G401 (cell line): ENCODE measurements around the gene PLA2G4F. TPM values are rescaled to one million over a fixed set of nuclear protein-coding genes. Genes with fewer than 3 reads are reported as not detected.

Experiments used
- DNase-seq: peaks from one replicate; pipeline ENCODE4 v3.0.0-alpha.2; 2015; ENCODE audit warnings: low spot score
- in situ Hi-C: cut with HindIII; loops from 2 replicates; pipeline ENCODE4 v1.10.0; 2016; ENCODE audit warnings: low sequenced_read_pairs, mixed read lengths
- total RNA-seq: library from RNA; depleted of rRNA; stranded (reverse); fragments of >200 nt; shearing (Covaris generic); gene quantifications from 2 replicates; pipeline ENCODE4 v1.2.3, GENCODE V29; 2014

The PLA2G4F gene
- total RNA-seq, 1 experiment from 2014 or later, result not detected

DNA sequence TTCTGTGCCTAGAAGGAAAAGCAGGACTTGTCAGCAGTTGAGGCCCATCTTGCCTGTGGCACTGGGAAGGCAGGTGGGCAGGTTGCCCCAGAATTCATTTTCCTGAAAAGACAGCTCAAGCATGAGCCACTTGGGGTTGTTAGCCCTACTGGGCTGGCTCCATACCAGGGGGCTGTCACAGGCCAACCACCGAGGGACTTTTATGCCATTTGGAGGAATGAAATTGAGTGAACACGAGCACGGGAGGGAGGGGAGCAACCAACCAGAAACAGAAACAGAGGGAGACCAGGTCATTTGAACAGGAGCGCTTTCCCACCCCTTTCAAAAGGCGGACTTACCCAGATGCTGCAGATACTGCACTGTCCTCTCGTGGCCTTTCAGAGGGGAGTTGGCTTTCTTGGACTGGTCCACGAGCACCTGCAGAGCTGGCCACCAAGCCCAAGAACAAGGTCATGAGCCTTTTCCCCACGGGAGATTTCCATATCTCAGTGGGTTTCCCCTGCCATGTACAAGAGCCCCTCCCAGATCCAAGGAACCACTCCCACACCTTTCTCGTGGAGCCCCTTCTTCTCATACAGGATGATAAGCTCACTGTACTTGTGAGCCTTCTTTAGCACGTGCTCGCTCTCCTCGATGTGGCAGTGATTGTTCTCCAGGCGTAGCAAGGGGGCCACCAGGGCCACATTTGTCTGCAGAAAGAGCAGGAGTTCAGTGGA is 9.9 kb upstream of the PLA2G4F start:
- no peak for DNase-seq
- in situ Hi-C loops, result no loop called here

DNA sequence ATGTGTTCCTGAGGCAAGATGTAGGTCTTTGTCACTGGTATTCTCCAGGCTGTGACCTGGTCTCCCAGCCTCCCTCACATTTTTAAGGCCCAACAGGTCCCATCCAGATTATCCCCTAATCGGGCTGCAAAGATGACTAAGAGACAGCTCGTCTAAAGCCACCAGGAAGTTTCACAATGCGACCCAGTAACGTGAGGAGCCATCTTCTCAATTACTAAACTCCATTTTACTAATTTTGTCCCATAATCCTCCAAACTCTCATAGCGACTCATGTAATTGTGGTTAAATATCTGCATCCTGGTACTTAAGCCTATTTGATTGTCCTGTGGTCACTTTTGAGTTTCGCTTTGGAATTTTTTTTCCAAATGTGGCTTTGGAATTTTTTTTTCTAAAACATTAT is 8.7 kb upstream of the PLA2G4F start:
- in situ Hi-C loops, result no loop called here

DNA sequence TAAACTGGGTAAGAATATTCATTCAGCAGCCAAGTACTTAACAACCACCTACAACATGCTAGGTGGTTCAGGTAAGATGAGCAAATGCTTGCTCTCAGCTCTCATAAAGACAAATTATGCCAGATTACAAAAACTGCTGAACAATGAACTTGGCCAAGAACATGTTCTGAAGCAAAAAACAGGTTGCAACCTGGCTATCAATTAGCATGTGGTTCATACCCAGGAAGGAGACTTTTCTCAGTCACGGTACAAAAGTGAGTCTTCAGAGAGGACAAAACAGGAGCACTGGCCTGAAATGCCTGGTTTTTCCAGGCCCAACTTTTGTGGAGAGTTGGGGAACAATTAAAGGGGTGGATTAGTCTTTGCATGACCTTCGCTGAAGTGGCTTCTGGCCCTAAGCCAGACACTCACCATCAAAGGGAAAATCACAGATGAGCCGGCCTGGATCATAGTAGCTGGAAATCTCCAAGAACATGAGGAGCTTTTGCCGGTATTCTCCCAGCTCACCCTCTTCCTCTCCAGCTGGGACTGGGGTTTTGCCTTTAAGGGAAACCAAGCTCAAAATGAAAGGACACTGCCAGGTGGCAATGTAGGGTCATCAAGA is 7.6 kb upstream of the PLA2G4F start:
- no peak for DNase-seq
- in situ Hi-C loops, result no loop called here

More for the DNA sequence above, 8.7 kb upstream of the PLA2G4F start:
- DNase-seq, result no peak

DNA sequence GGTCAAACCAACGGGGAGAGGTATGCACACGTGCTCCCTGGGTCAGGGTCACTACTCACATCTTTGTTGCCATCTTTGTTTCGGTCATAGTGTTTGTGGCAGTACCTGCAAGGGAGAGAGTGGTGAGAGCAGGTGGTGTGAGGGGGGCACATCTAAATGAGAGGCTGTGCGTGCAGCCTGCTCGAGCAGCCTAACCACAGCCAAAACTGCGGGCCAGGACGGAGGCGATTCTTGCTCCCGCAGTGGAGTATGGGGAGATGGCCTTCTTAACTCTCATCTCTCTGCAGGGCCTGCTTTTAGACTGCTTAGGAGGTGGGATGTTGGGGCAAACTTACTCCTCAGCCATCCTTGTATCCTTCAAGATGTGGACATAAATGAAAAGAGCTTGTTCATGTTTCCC is 6.9 kb upstream of the PLA2G4F start:
- no peak for DNase-seq
- in situ Hi-C loops, result no loop called here

DNA sequence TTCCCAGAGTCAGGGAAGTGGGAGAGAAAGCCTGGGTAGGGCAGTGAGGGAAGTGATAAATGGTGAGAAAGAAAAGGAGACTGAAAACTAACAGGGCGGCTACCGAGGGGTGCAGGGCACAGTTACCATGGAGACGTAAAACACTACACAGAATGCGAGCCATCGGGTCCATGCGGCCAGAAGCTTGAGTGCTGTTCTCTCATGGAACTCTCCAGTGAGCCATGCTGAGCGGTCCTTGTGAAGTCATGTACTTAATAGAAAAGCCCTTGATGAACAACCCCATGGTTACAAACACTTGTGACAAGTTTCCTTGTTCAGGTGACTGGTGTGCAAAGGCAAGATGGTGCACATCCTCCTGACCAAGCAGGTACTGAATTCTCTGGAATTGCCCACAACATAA is 3.7 kb upstream of the PLA2G4F start:
- in situ Hi-C loops, result no loop called here
- DNase-seq, result no peak

DNA sequence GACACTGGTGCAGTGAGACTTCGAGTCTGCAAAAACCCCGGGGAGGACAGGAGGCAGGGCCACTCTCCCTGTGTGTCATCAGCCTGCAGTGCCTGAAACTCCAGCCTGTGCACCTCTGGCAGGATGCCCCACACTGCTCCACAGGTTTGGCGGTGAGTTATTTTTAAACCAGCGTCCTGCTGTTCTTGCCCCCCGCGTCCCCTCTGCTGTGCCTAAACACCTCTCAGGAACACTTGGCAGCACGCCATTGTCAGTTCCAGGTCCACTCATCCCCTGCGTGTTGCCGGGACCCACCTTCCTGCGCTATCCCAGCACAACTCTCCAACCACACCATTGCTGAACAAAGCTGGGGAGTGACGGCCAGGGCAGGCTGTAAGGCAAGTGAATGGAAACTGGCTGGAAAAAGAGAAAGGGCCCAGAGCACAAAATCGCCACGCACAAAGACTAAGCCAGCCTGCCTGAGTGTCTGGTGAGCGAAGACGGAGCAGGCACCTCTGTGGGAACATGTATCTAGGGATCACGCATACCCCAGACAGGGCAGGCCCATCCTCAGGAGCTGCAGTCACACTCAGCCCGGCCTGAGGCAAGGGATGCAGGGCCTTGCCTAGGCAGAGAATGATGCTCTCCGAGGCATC is 3.1 kb upstream of the PLA2G4F start:
- in situ Hi-C loops, result no loop called here
- DNase-seq, result peak; percentile 31

DNA sequence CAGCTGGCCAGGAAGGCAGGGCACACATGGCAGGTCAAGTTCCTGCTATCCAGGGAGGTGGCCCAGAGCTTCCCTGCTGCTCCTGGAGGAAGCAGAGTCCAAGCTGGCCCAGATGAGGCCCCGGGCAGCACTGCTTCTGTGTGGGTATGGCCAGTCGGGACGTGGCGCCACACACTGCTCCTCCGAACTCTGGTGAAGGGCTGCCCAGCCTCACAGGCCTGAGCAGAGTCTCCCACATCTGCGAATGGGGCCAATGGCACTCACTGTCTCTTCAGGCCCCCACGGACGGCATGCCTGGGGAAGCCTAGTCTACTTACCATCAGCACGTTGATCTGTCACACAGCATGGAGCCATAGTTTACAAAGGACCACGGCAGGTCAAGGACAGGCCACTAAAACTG is 2.5 kb upstream of the PLA2G4F start:
- in situ Hi-C loops, result no loop called here
- DNase-seq, result no peak

DNA sequence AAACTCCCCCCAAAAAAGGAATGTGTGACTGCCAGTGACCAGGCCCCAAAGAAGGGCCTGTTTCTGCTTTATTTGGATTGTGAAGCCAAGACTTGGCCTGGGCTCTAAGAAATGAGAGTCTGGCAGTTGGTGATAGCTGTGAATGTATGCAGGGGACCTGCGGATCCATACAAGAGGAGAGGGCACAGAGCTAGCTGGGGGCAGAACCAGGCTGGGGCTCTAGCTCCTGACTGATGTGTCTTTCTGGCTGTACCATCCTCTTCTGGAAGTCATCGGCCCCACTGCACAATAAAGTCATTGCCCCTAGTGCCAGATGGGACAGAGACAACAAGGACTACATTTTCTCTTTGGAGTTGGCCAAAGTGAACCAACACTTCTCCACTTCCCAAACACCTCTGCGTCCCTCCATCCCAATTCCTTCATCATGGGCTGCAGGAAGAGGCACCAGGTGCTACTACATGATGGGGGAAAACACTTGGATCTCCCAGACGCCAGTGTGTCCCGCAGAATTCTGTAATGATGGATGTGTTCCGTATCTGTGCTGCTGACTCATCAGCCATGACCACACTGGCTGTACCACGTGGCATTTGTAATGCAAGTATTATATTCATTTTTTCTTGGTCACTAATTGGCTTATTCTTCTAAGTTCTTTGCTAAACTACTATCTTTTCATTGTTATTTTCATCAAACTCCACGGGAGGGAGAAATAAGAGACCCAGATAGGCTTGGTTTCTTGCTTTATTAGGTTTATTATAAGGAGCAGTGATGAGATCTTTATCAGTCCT is 1.7 kb upstream of the PLA2G4F start:
- DNase-seq, result no peak
- in situ Hi-C loops, result no loop called here

DNA sequence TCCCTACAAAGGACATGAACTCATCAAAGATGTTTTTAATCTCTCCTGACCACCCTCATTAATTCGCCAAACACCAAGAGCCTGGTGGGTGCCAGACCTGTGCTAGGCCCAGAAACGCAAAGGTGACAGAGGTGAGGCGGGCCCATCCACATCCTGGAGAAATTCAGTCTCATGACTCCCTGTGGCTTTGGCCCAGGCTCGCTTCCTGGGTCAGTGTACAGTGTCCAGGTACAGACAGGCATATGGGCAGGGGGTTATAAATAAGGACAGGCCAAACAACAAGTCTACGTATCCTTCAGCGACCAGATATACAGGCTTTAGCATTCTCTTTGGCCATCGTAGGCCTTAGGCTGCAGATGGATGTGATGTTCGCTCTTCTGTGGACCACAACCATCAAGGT is 945 bp upstream of the PLA2G4F start:
- in situ Hi-C loops, result no loop called here
- DNase-seq, result no peak

DNA sequence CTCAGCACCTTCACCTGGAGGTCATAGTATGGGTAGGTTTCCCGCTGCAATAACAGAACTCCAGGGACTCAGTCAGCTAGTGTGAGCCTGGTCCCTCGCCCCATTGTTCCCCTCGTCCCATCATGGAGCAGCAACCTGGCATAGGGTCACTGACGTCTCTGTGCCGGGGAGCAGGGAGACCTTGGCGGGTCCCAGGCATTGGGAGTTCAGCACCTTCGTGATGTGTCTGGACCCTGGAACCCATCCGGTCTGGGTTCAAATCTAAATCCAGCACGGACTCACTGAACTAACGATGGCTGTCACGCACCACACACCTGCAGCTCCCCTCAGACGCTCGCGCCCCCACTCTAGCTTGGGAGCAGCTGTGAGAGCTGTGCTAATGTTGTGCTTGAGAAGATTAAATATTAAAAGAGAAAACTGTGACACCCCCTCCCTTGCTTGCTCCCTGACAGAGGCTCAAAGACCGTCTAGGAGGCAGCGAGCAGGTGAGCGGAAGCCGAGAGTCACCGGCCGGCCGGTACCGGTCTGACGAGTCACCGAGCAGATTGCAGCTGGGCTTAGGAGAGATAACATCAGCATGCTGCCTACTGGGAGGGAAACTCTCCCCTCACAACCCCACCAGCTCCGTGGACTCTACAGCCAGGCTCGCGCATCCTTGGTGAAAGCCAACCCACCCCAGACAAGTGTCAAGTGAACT is 742 bp downstream of the PLA2G4F start:
- DNase-seq, result no peak
- in situ Hi-C loops, result no loop called here

DNA sequence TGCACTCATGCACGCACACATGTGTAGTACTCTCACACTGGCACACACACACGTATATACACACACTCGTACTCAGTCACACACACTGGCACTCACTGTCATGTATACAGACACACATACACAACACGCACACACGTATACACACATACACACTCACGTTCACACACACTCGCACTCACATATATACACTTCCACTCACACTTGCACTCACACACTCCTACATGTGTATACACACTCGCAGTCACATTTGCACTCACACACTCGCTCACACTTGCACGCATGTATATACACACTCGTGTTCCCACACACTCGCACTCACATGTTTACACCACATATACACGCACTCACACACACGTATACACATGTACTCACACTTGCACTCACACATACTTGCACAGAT is 1.5 kb downstream of the PLA2G4F start:
- no peak for DNase-seq
- in situ Hi-C loops, result no loop called here

DNA sequence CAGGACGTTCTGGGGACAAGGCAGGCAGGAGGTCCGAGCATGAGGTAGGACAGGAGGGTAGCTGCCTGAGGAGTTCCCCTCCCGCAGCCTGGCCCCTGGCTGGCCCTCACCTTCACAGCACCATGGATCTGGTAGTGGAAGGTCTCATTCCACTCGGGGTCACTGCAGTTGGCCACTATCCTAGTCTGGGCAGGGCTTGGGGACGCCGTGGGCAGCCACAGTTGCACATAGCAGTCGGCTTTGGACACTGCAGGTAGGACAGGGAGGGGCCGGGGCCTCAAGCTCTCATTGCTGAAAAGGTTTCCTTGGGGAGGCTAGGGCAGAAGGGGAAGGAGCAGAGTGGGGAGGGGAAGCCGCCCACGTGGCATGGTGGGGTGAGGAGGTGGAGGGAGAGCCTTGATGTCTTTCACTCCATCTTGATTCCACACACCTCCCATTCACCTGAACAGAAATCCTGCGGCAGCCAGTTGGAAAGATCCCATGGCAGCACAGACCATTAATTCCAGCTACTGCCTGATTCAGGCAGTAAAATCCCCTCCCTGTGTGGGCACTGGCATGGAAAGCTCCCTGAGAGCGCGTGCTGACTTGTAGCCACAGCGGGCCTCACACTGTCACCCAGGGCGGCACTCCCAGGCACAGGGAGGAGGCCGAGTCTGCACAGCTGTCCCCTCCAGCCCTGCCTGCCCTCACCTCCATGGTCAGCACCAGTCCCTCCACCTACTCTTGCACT is 2.1 kb downstream of the PLA2G4F start:
- in situ Hi-C loops, result no loop called here
- no peak for DNase-seq

DNA sequence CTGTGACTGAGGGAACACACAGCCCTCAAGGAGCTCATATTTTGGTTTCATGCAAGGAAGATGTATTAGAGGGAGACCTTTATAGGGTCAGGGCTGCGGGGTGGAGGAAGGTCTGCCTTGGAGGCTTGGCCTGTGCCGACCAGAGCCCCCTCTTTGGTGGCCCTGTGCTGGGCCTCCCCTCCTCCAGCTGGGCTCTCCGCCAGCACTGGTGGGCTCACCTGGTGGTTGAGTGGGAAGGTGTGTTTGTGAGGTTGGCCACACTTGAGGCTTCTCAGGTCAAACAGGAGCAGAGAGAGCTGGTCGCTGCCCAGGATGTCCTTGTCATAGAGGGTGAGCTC is 2.6 kb downstream of the PLA2G4F start:
- in situ Hi-C loops, result no loop called here
- no peak for DNase-seq

DNA sequence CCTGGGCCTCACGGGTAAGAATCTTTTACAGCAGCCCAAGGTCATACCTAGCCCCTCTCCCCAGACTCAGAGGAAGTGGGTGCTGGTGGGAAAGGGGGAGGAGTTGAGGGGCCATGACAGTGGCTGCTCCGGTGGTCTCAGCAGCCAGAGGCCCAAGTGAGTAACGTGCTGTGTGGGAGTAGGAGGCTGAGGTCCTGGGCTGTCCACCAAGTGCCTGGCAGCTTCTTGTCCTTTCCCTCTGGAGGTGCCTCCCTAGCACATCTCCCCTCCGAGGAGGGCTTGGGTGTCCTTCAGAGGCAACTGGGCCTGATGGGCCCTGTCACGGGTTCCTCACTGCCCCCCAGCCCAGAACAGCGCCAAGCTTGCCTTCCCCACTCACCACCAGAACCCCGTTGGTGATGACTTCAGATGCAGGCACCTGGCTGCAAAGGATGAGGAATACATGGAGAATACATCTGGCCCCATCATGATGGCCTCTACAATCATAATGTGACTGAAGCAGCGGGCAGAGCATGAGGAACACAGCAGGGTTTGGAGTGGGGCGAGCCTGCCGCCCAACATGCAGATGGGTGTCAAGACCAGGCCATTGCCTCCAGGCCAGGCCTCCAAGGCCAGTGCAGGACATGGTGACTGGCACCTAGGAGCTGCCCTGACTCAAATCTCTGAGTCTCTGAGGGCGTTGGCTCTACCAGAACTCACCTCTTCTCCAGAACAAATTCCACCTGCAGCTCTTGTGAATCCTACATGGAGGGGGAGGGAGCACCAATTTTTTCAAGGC is 3.3 kb downstream of the PLA2G4F start:
- in situ Hi-C loops, result no loop called here

DNA sequence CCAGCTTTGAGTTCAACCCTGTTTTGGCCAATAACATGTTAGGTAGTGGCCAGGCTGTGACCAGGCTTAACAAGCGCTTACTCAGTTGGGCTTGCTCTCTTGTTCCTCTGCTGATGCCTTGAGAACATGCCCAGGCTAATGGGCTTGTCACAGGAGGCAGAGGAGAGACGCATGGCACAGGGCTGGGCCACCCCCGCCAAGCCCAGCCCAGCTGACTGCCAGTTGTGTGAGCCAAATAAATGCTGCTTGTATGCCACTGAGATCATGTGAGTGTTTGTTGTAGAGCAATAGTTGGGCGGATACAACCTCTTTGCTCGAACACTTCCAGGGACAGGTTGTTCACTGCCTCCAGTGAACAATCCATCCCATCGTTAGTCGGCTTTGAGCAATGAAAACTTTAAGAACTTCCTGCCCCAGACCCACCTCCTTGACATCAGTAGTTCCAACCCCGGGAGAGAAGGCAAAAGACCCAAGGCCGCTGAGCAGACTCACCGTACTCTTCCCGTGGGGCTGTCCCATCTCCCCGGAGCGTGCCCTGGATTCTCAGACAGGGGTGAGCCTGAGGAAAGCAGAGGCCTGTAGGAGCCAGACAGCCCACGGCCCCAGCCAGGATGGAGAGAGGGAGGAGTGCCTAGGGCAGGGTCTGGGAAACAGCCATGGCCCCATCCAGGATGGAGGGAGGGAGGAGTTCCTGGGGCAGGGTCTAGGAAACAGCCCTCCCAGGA is 4.1 kb downstream of the PLA2G4F start:
- in situ Hi-C loops, result no loop called here
- no peak for DNase-seq

More for the DNA sequence above, 3.3 kb downstream of the PLA2G4F start:
- DNase-seq, result no peak

DNA sequence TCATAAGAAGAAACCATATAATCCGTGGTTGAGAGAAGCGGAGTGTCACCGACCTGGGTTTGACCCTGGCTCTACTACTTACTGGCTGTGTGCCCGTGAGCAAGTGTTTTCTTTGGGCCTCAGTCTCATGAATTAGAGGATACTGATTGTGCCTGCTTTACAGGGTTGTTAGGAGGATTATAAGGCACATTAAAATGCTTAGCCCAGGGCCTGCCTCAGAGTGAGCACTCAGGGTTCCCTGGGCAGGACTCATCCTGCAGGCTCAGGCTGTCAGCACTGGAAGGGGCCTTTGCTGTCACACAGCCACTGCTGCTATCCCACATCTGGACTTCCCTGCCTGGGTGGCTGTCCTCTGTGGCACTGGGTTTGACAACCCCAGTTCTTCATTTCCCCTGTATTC is 4.7 kb downstream of the PLA2G4F start:
- in situ Hi-C loops, result no loop called here
- no peak for DNase-seq

DNA sequence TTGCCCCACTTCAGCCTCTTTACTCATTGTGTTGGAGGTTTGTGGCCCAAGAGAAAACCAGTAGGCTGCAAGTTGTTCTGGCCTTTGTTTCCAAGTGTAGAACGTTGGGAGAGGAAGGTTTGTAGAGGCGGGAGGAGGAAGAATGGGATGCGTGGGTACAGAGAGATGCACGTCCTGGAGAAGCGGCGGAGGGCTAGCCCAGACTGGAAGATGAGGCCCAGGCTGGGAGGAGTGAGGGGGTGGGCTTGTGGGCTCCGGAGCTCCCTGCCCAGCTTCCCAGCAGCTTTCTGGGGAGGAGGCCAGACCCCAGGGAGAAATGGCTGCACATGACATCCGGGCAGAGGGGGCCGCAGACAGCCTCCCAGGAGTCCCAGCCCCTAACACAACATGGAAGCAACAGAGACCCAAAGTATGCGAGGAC is 5.3 kb downstream of the PLA2G4F start:
- DNase-seq, result no peak

More for the DNA sequence above, 5.3 kb downstream of the PLA2G4F start:
- in situ Hi-C loops, result no loop called here
